ENCODE data around the gene TRIM9.

TRIM9 gene

GRCh38 chr14:51056421-51056820, 38.5 kb downstream of the TRIM9 start:
- no peak for DNase-seq (ENCODE audit: low spot score)

GRCh38 chr14:51053157-51053556, 41.7 kb downstream of the TRIM9 start:
- no peak for DNase-seq (ENCODE audit: low spot score)

- no peak for DNase-seq (ENCODE audit: low spot score)
These were observed 49.9 kb downstream of the TRIM9 start for GRCh38 chr14:51044961-51045360.

GRCh38 chr14:51041883-51042282, 53.0 kb downstream of the TRIM9 start:
- no peak for DNase-seq (ENCODE audit: low spot score)

- DNase-seq (ENCODE audit: low spot score) = no peak
These were observed 53.8 kb downstream of the TRIM9 start for GRCh38 chr14:51041108-51041531.

GRCh38 chr14:51039252-51039651, 55.7 kb downstream of the TRIM9 start:
- DNase-seq (ENCODE audit: low spot score) = no peak

GRCh38 chr14:51035611-51036192, 59.2 kb downstream of the TRIM9 start:
- DNase-seq (ENCODE audit: low spot score) = no peak

GRCh38 chr14:51028851-51029754, 65.8 kb downstream of the TRIM9 start:
- DNase-seq (ENCODE audit: low spot score) = no peak

GRCh38 chr14:51028361-51028760, 66.5 kb downstream of the TRIM9 start:
- DNase-seq (ENCODE audit: low spot score) = no peak

- DNase-seq (ENCODE audit: low spot score) = no peak
These were observed 70.5 kb downstream of the TRIM9 start for GRCh38 chr14:51024377-51024776.

- no peak for DNase-seq (ENCODE audit: low spot score)
These were observed 70.9 kb downstream of the TRIM9 start for GRCh38 chr14:51023964-51024363.

- DNase-seq (ENCODE audit: low spot score) = no peak
These were observed 72.1 kb downstream of the TRIM9 start for GRCh38 chr14:51022769-51023168.

GRCh38 chr14:51020024-51020710, 74.7 kb downstream of the TRIM9 start:
- DNase-seq (ENCODE audit: low spot score) = no peak

- no peak for DNase-seq (ENCODE audit: low spot score)
These were observed 75.8 kb downstream of the TRIM9 start for GRCh38 chr14:51019089-51019488.

GRCh38 chr14:51018521-51018920, 76.4 kb downstream of the TRIM9 start:
- no peak for DNase-seq (ENCODE audit: low spot score)

- no peak for DNase-seq (ENCODE audit: low spot score)
These were observed 80.3 kb downstream of the TRIM9 start for GRCh38 chr14:51014625-51015024.

- no peak for DNase-seq (ENCODE audit: low spot score)
These were observed 80.8 kb downstream of the TRIM9 start for GRCh38 chr14:51014086-51014485.

- no peak for DNase-seq (ENCODE audit: low spot score)
These were observed 82.8 kb downstream of the TRIM9 start for GRCh38 chr14:51012055-51012454.

- DNase-seq (ENCODE audit: low spot score) = no peak
These were observed 86.5 kb downstream of the TRIM9 start for GRCh38 chr14:51008446-51008845.

GRCh38 chr14:51006781-51007211, 88.1 kb downstream of the TRIM9 start:
- no peak for DNase-seq (ENCODE audit: low spot score)

GRCh38 chr14:51006324-51006723, 88.6 kb downstream of the TRIM9 start:
- no peak for DNase-seq (ENCODE audit: low spot score)

GRCh38 chr14:51004801-51005526, 89.9 kb downstream of the TRIM9 start:
- no peak for DNase-seq (ENCODE audit: low spot score)
